Right atrium auricular region (tissue), 2 donors: ENCODE results near the gene PARD3B. TPM values are rescaled to one million over a fixed set of nuclear protein-coding genes. Genes with fewer than 3 reads are reported as not detected.

ENCODE experiments used
- DNase-seq: peaks from one replicate; pipeline ENCODE4 v3.0.0-alpha.2; 2019; ENCODE audit warnings: low spot score
- H3K27ac ChIP-seq, 2 donors: fragments of 200-600 bp; sonication (generic); 1 replicate in 1 of 2; 2 replicates in 1 of 2; pipeline ENCODE4 v1.5.1; 2016 to 2019
- H3K27me3 ChIP-seq, 2 donors: fragments of 200-600 bp; sonication (generic); one replicate each; pipeline versions ENCODE4 v1.5.1 to v1.6.0; 2017 to 2019
- H3K36me3 ChIP-seq: fragments of 200-600 bp; sonication (generic); one replicate; pipeline ENCODE4 v1.5.1; 2016
- H3K4me1 ChIP-seq, 2 donors: fragments of 200-600 bp; sonication (generic); one replicate each; pipeline versions ENCODE4 v1.5.1 to v1.6.0; 2017 to 2019
- H3K4me3 ChIP-seq, 2 donors: fragments of 200-600 bp; sonication (generic); 1 replicate in 1 of 2; 2 replicates in 1 of 2; pipeline ENCODE4 v1.5.1; 2017 to 2019; ENCODE audit warnings: mild to moderate bottlenecking in 1 of 2, moderate library complexity in 1 of 2
- H3K9me3 ChIP-seq, 2 donors: fragments of 200-600 bp; sonication (generic); one replicate each; pipeline ENCODE4 v1.5.1; 2019
- CTCF ChIP-seq, 2 donors: fragments of 200-600 bp; sonication (generic); IDR thresholded peaks; one replicate each; pipeline ENCODE4 v1.5.1; 2019; ENCODE audit warnings: antibody characterized with exemption in 2 of 2
- total RNA-seq, 2 donors: library from RNA; depleted of rRNA; stranded (reverse); fragments of >200 nt; gene quantifications; one replicate each; pipeline ENCODE4 v1.1.0, GENCODE V29; 2016

Gene PARD3B
- total RNA-seq, 2 donors from 2014 or later: 7.4 to 12.2 TPM

GRCh38 chr2:205565142-205565522 lies 1019.9 kb downstream of the PARD3B start:
- H3K27ac ChIP-seq: no peak overlapping the region
- H3K4me3 ChIP-seq: no peak overlapping the region
- H3K9me3 ChIP-seq: no peaks in the 10 kb centered on the region
- no peaks in the 10 kb centered on the region for H3K4me1 ChIP-seq
- no peaks in the 10 kb centered on the region for H3K36me3 ChIP-seq
- no peak for DNase-seq
- H3K27me3 ChIP-seq: no peaks in the 10 kb centered on the region
- TF ChIP-seq CTCF (IDR thresholded peaks at IDR 0.05): no peak

GRCh38 chr2:205566606-205567168 lies 1021.4 kb downstream of the PARD3B start:
- no peak for TF ChIP-seq CTCF (IDR thresholded peaks at IDR 0.05)
- Histone ChIP-seq H3K27ac (no peak overlapping the region), H3K36me3 (no peaks in the 10 kb centered on the region), H3K4me1 (no peaks in the 10 kb centered on the region), H3K9me3 (no peaks in the 10 kb centered on the region), H3K4me3 (no peak overlapping the region), H3K27me3 (no peaks in the 10 kb centered on the region)
- no peak for DNase-seq

- H3K36me3 ChIP-seq: no peaks in the 10 kb centered on the region
- H3K9me3 ChIP-seq: no peaks in the 10 kb centered on the region
- H3K27me3 ChIP-seq: no peaks in the 10 kb centered on the region
- TF ChIP-seq CTCF (IDR thresholded peaks at IDR 0.05): no peak
- no peaks in the 10 kb centered on the region for H3K4me1 ChIP-seq
- no peak overlapping the region for H3K4me3 ChIP-seq
- H3K27ac ChIP-seq: no peak overlapping the region
- DNase-seq: no peak
These were observed 1023.3 kb downstream of the PARD3B start for GRCh38 chr2:205568620-205569019.

- TF ChIP-seq CTCF (IDR thresholded peaks at IDR 0.05): no peak
- Histone ChIP-seq H3K27ac (no peak overlapping the region), H3K36me3 (no peaks in the 10 kb centered on the region), H3K9me3 (peaks cover 0 to 6% of the 10 kb centered on the region in 2 donors), H3K4me1 (no peaks in the 10 kb centered on the region), H3K4me3 (no peak overlapping the region), H3K27me3 (no peaks in the 10 kb centered on the region)
- DNase-seq: no peak
These were observed 1025.4 kb downstream of the PARD3B start for GRCh38 chr2:205570648-205571047.

GRCh38 chr2:205571360-205571959 lies 1026.2 kb downstream of the PARD3B start:
- no peak for DNase-seq
- Histone ChIP-seq H3K4me3 (no peak overlapping the region), H3K27me3 (no peaks in the 10 kb centered on the region), H3K9me3 (peaks cover 0 to 11% of the 10 kb centered on the region in 2 donors), H3K4me1 (no peaks in the 10 kb centered on the region), H3K27ac (no peak overlapping the region), H3K36me3 (no peaks in the 10 kb centered on the region)
- no peak for TF ChIP-seq CTCF (IDR thresholded peaks at IDR 0.05)

- H3K4me1 ChIP-seq: no peaks in the 10 kb centered on the region
- no peak for DNase-seq
- no peaks in the 10 kb centered on the region for H3K36me3 ChIP-seq
- no peak overlapping the region for H3K27ac ChIP-seq
- no peaks in the 10 kb centered on the region for H3K27me3 ChIP-seq
- peaks cover 0 to 11% of the 10 kb centered on the region in 2 donors for H3K9me3 ChIP-seq
- no peak for TF ChIP-seq CTCF (IDR thresholded peaks at IDR 0.05)
- no peak overlapping the region for H3K4me3 ChIP-seq
These were observed 1028.7 kb downstream of the PARD3B start for GRCh38 chr2:205574001-205574400.
